ENCODE results near the gene PRSS22. TPM values are rescaled to one million over a fixed set of nuclear protein-coding genes. Genes with fewer than 3 reads are reported as not detected.

Gene PRSS22
- total RNA-seq, 3 donors from 2014 or later, result 13.6 to 18.7 TPM; not detected in 1

DNA sequence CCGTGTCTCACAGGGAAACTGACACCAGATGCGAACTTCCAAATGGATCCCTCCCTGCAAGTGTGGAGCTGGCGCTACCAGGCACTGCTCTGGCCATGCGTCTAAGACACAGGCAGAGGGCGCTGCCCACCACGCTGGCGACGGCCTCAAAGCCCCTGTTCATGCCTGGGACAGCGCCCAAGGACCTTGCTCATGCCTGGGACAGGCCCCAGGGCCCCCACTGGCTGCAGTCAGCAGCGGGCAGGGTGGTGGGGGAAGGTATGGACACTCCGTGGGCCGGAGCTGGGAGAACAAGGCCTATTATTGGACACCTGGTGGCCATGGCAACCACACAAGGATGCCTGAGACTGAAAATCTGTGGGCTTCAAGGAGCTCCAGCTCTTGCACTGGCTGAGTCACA lies 19.0 kb downstream of the PRSS22 start:
- Histone ChIP-seq H3K9me3 (no peaks in the 10 kb centered on the region), H3K4me3 (no peak overlapping the region), H3K36me3 (no peaks in the 10 kb centered on the region), H3K4me1 (peaks cover 0 to 8% of the 10 kb centered on the region in 2 donors), H3K27me3 (no peaks in the 10 kb centered on the region), H3K27ac (no peak overlapping the region)
- DNase-seq (ENCODE audit: low spot score in 2 of 2), result peak in 1 of 2 donors; percentile 44
- intact Hi-C loops (cut with DNase I; ENCODE audit: low total_unique reads), result no loop called here
- TF ChIP-seq, protein P1, sequence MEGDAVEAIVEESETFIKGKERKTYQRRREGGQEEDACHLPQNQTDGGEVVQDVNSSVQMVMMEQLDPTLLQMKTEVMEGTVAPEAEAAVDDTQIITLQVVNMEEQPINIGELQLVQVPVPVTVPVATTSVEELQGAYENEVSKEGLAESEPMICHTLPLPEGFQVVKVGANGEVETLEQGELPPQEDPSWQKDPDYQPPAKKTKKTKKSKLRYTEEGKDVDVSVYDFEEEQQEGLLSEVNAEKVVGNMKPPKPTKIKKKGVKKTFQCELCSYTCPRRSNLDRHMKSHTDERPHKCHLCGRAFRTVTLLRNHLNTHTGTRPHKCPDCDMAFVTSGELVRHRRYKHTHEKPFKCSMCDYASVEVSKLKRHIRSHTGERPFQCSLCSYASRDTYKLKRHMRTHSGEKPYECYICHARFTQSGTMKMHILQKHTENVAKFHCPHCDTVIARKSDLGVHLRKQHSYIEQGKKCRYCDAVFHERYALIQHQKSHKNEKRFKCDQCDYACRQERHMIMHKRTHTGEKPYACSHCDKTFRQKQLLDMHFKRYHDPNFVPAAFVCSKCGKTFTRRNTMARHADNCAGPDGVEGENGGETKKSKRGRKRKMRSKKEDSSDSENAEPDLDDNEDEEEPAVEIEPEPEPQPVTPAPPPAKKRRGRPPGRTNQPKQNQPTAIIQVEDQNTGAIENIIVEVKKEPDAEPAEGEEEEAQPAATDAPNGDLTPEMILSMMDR (IDR thresholded peaks at IDR 0.05), result peak in 2 of 3 donors; percentile 44 to 80
- TF ChIP-seq POLR2A (IDR thresholded peaks at IDR 0.05) (no peak), POLR2AphosphoS5 (IDR thresholded peaks at IDR 0.05) (no peak)

- DNase-seq (ENCODE audit: low spot score in 2 of 2), result peak in 1 of 2 donors; percentile 44
- intact Hi-C loops (cut with DNase I; ENCODE audit: low total_unique reads), result no loop called here
- H3K36me3 ChIP-seq, result no peaks in the 10 kb centered on the region
- H3K9me3 ChIP-seq, result no peaks in the 10 kb centered on the region
- peak overlapping the region in 1 of 3 donors; percentile 22 for H3K4me3 ChIP-seq
- H3K4me1 ChIP-seq, result peaks cover 0 to 8% of the 10 kb centered on the region in 2 donors
- no peak for TF ChIP-seq POLR2AphosphoS5 (IDR thresholded peaks at IDR 0.05)
- TF ChIP-seq, protein P1 (IDR thresholded peaks at IDR 0.05), result no peak
- no peak for TF ChIP-seq POLR2A (IDR thresholded peaks at IDR 0.05)
- H3K27me3 ChIP-seq, result no peaks in the 10 kb centered on the region
- H3K27ac ChIP-seq, result peak overlapping the region; percentile 84 to 89
These were observed 21.1 kb downstream of the PRSS22 start for GRCh38 chr16:2836646-2837508.

DNA sequence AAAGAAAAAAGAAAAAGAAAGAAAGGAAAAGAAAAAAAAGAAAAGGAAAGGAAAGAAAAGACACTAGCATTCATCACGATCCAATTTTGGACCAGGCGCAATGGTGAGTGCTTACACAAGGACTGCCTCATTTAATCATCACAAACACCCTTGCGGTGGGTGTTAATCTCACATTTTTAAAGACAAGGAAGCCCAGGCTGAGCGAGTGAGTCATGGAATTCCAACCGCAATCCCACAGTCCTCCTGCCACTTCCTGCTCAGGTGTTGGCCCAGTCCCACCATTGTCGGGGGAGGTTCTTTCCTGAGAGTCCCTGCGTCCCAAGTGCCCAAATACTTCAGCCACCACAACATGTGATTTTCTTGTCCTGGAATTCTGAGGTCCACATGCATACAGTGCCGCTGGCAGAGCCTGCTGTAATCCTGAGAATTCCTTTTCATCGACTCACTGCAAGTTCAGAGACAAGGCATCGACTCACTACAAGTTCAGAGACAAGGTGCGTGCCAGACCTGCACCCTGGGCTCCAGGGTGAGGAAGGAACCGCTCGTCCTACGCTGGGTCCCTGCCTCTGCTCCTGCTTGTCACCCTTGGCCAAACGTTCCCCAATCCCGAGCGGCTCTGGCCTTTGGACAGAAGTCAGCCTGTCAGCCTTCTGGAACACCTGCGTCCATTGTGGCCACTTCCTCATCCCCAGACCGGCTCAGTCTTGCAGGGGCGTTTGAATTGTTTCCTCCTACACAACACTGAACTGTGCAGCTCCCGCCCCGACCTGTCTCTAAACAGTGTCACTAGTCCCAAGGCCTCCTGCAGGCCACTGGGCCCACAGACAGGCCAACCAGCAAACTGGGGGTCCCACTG lies 22.1 kb downstream of the PRSS22 start:
- Histone ChIP-seq H3K4me1 (peaks cover 0 to 8% of the 10 kb centered on the region in 2 donors), H3K27ac (peak overlapping the region; percentile 84 to 89), H3K4me3 (peak overlapping the region in 1 of 3 donors; percentile 22), H3K27me3 (no peaks in the 10 kb centered on the region), H3K9me3 (no peaks in the 10 kb centered on the region), H3K36me3 (no peaks in the 10 kb centered on the region)
- peak; percentile 84 to 98 for DNase-seq (ENCODE audit: low spot score in 2 of 2)
- no peak for TF ChIP-seq POLR2A (IDR thresholded peaks at IDR 0.05)
- TF ChIP-seq, protein P1 (IDR thresholded peaks at IDR 0.05), result peak in 2 of 3 donors; percentile 53 to 58
- peak in 2 of 3 donors; percentile 81 to 90 for TF ChIP-seq POLR2AphosphoS5 (IDR thresholded peaks at IDR 0.05)
- intact Hi-C loops (cut with DNase I; ENCODE audit: low total_unique reads), result no loop called here

DNA sequence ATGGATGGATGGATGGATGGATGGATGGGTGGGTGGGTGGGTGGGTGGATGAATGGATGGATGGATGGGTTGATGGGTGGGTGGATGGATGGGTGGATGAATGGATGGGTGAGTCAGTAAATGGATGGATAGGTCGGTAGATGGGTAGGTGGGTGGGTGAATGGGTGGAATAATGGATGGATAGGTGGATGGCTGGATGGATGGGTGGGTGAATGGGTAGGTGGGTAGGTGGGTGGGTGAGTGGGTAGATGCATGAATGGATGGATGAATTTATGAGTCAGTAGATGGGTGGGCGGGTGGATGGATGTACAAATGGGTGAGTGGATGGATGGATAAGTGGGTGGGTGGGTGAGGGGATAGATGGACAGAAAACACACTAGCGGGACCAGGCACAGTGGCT lies 23.0 kb downstream of the PRSS22 start:
- Histone ChIP-seq H3K4me1 (peaks cover 0 to 8% of the 10 kb centered on the region in 2 donors), H3K9me3 (no peaks in the 10 kb centered on the region), H3K27ac (peak overlapping the region; percentile 84 to 86), H3K36me3 (no peaks in the 10 kb centered on the region), H3K27me3 (peaks cover 0 to 2% of the 10 kb centered on the region in 2 donors), H3K4me3 (no peak overlapping the region)
- no peak for DNase-seq (ENCODE audit: low spot score in 2 of 2)
- TF ChIP-seq POLR2A (IDR thresholded peaks at IDR 0.05), result no peak
- TF ChIP-seq, protein P1 (IDR thresholded peaks at IDR 0.05), result no peak
- TF ChIP-seq POLR2AphosphoS5 (IDR thresholded peaks at IDR 0.05), result no peak
- intact Hi-C loops (cut with DNase I; ENCODE audit: low total_unique reads), result no loop called here

Data from breast epithelium (tissue), 4 donors.